H1 (cell line): Measurements from ENCODE around the gene ENTPD6. TPM values are rescaled to one million over a fixed set of nuclear protein-coding genes. Genes with fewer than 3 reads are reported as not detected.

Experiments used
- CTCF ChIA-PET: fragments of 300-600 bp; sonication (Branson Sonifier 250); formaldehyde crosslinking; loops from one replicate; lab custom pipeline; 2021; ENCODE audit not compliant: partially characterized antibody; lab: Charles Lee
- POLR2A ChIA-PET: fragments of 300-600 bp; sonication (Branson Sonifier 250); formaldehyde crosslinking; loops from one replicate; lab custom pipeline; 2021; ENCODE audit warnings: inconsistent platforms; ENCODE audit not compliant: partially characterized antibody; lab: Charles Lee
- DNase-seq, 2 experiments: peaks; one replicate each; pipeline versions ENCODE4 v3.0.0 to v3.0.0-alpha.2; 2010 to 2022; ENCODE audit warnings: low spot score in 2 of 2, low read depth in 1 of 2, mixed read lengths in 1 of 2
- FAIRE-seq: peaks from 2 replicates; lab custom pipeline; 2011; peaks lifted over from hg19 to GRCh38; lab: Jason Lieb, UNC
- H2AFZ ChIP-seq: 2 replicates; pipeline ENCODE4 v1.8.1; 2012; ENCODE audit warnings: low read length, inconsistent platforms
- H2AK5ac ChIP-seq: 2 replicates; pipeline ENCODE4 v1.6.1; 2013; ENCODE audit warnings: low read depth, low read length
- H2BK120ac ChIP-seq: replicated peaks from 2 replicates; pipeline ENCODE3; 2013; ENCODE audit warnings: low read depth, low read length, inconsistent platforms
- H2BK12ac ChIP-seq: 2 replicates; pipeline ENCODE4 v1.6.1; 2013; ENCODE audit warnings: low read depth, low read length
- H2BK15ac ChIP-seq: 2 replicates; pipeline ENCODE4 v1.6.1; 2013; ENCODE audit warnings: low read length
- H2BK20ac ChIP-seq: 2 replicates; pipeline ENCODE4 v1.6.1; 2013; ENCODE audit warnings: low read length
- H2BK5ac ChIP-seq: 2 replicates; pipeline ENCODE4 v1.6.1; 2013; ENCODE audit warnings: low read depth, low read length
- H3K14ac ChIP-seq: 2 replicates; pipeline ENCODE4 v1.6.1; 2013; ENCODE audit warnings: inconsistent platforms; ENCODE audit not compliant: insufficient read length
- H3K18ac ChIP-seq: 2 replicates; pipeline ENCODE4 v1.6.1; 2013; ENCODE audit warnings: low read length; ENCODE audit errors: extremely low read depth
- H3K23ac ChIP-seq: 2 replicates; pipeline ENCODE4 v1.6.1; 2013; ENCODE audit warnings: inconsistent platforms; ENCODE audit not compliant: insufficient read length
- H3K23me2 ChIP-seq: 2 replicates; pipeline ENCODE4 v1.6.1; 2013; ENCODE audit warnings: low read depth, low read length
- H3K27ac ChIP-seq: 2 replicates; pipeline ENCODE4 v1.6.1; 2011; ENCODE audit warnings: low read depth, low read length, inconsistent platforms
- H3K27me3 ChIP-seq, 4 experiments: replicated peaks in 1 of 4; 1 replicate in 1 of 4; 2 replicates in 3 of 4; pipeline versions ENCODE4 v1.6.1 to v1.8.1; 2011 to 2013; ENCODE audit warnings: low read length in 3 of 4, mild to moderate bottlenecking in 3 of 4, inconsistent platforms in 2 of 4, mixed read lengths in 2 of 4, moderate library complexity in 1 of 4; ENCODE audit not compliant: control insufficient read depth in 3 of 4, insufficient read depth in 3 of 4; ENCODE audit errors: extremely low read depth in 1 of 4
- H3K36me3 ChIP-seq, 4 experiments: 2 replicates each; pipeline versions ENCODE4 v1.6.1 to v1.8.1; 2011 to 2013; ENCODE audit warnings: mild to moderate bottlenecking in 4 of 4, low read length in 3 of 4, moderate library complexity in 2 of 4, control low read depth in 1 of 4, inconsistent platforms in 1 of 4; ENCODE audit not compliant: insufficient read depth in 4 of 4, control insufficient read depth in 2 of 4
- H3K4ac ChIP-seq: replicated peaks from 2 replicates; pipeline ENCODE3; 2013; ENCODE audit warnings: low read length, low read depth, mixed read lengths, inconsistent platforms; ENCODE audit not compliant: insufficient read length
- H3K4me1 ChIP-seq, 4 experiments: replicated peaks in 1 of 4; 1 replicate in 1 of 4; 2 replicates in 3 of 4; pipeline versions ENCODE4 v1.6.1 to v1.8.1; 2011 to 2013; ENCODE audit warnings: low read length in 3 of 4, inconsistent platforms in 2 of 4, mixed read lengths in 1 of 4; ENCODE audit not compliant: insufficient read depth in 4 of 4, control insufficient read depth in 3 of 4
- H3K4me2 ChIP-seq, 2 experiments: 2 replicates each; pipeline versions ENCODE4 v1.6.1 to v1.8.1; 2011 to 2013; ENCODE audit warnings: low read depth in 2 of 2, low read length in 2 of 2, control low read depth in 1 of 2, inconsistent platforms in 1 of 2, mild to moderate bottlenecking in 1 of 2; ENCODE audit not compliant: insufficient read depth in 1 of 2
- H3K4me3 ChIP-seq, 4 experiments: fragments of 200-600, 300-600 bp in 1 of 4; sonication (generic), shearing (Covaris generic), sonication (Bioruptor Twin) in 1 of 4; 2 replicates each; pipeline versions ENCODE4 v1.5.1 to v1.8.1; 2011 to 2016; ENCODE audit warnings: low read length in 4 of 4, low read depth in 3 of 4, control low read depth in 2 of 4, inconsistent platforms in 2 of 4, mild to moderate bottlenecking in 2 of 4, mixed read lengths in 1 of 4, moderate library complexity in 1 of 4; ENCODE audit not compliant: insufficient read depth in 2 of 4; ENCODE audit errors: extremely low read depth in 1 of 4
- H3K56ac ChIP-seq: replicated peaks from 2 replicates; pipeline ENCODE3; 2013; ENCODE audit warnings: low read depth, mild to moderate bottlenecking, mixed read lengths, low read length, inconsistent platforms; ENCODE audit not compliant: insufficient read length
- H3K79me1 ChIP-seq: 2 replicates; pipeline ENCODE4 v1.6.1; 2013; ENCODE audit warnings: low read depth, low read length, control low read depth
- H3K79me2 ChIP-seq, 2 experiments: 2 replicates each; pipeline versions ENCODE4 v1.6.1 to v1.8.1; 2012 to 2013; ENCODE audit warnings: low read length in 2 of 2, mild to moderate bottlenecking in 2 of 2, inconsistent platforms in 1 of 2; ENCODE audit not compliant: insufficient read depth in 2 of 2, control insufficient read depth in 1 of 2
- H3K9ac ChIP-seq, 4 experiments: replicated peaks in 1 of 4; 1 replicate in 1 of 4; 2 replicates in 3 of 4; pipeline versions ENCODE4 v1.6.1 to v1.8.1; 2011 to 2013; ENCODE audit warnings: low read depth in 3 of 4, low read length in 3 of 4, control low read depth in 2 of 4, mild to moderate bottlenecking in 2 of 4, moderate library complexity in 2 of 4, inconsistent platforms in 1 of 4; ENCODE audit errors: extremely low read depth in 1 of 4
- H3K9me3 ChIP-seq, 2 experiments: 2 replicates each; pipeline versions ENCODE4 v1.6.1 to v1.8.1; 2012 to 2013; ENCODE audit warnings: mild to moderate bottlenecking in 2 of 2, moderate library complexity in 2 of 2, control low read depth in 1 of 2, inconsistent platforms in 1 of 2, low read depth in 1 of 2, low read length in 1 of 2, mixed read lengths in 1 of 2; ENCODE audit not compliant: insufficient read depth in 2 of 2
- H4K20me1 ChIP-seq, 2 experiments: replicated peaks in 1 of 2; 2 replicates each; pipeline versions ENCODE3 to v1.8.1; 2011 to 2013; ENCODE audit warnings: inconsistent platforms in 2 of 2, low read length in 2 of 2, mild to moderate bottlenecking in 1 of 2; ENCODE audit not compliant: insufficient read depth in 2 of 2, control insufficient read depth in 1 of 2
- H4K5ac ChIP-seq: 2 replicates; pipeline ENCODE4 v1.6.1; 2013; ENCODE audit warnings: low read length, low read depth, mixed read lengths, inconsistent platforms; ENCODE audit not compliant: insufficient read length
- H4K8ac ChIP-seq: 2 replicates; pipeline ENCODE4 v1.8.0; 2013; ENCODE audit warnings: mild to moderate bottlenecking, moderate library complexity, low read length, inconsistent platforms; ENCODE audit not compliant: insufficient read depth; ENCODE audit errors: extremely low read depth
- H4K91ac ChIP-seq: replicated peaks from 2 replicates; pipeline ENCODE3; 2013; ENCODE audit warnings: low read length, mixed read lengths, inconsistent platforms; ENCODE audit not compliant: insufficient read length
- BRCA1 ChIP-seq: IDR thresholded peaks from 2 replicates; pipeline ENCODE4 v1.6.1; 2012; ENCODE audit warnings: low read depth, low read length, improper control_type of control experiment
- CEBPB ChIP-seq: IDR thresholded peaks from 2 replicates; pipeline ENCODE4 v1.6.1; 2012; ENCODE audit warnings: low read depth, low read length
- FOSL1 ChIP-seq: IDR thresholded peaks from 2 replicates; pipeline ENCODE4 v1.6.1; 2011; ENCODE audit warnings: mild to moderate bottlenecking, low read depth, low read length, moderate library complexity; ENCODE audit not compliant: insufficient read depth
- GABPA ChIP-seq: IDR thresholded peaks from 2 replicates; pipeline ENCODE4 v1.6.1; 2011; ENCODE audit warnings: mild to moderate bottlenecking, low read length, moderate library complexity, borderline replicate concordance; ENCODE audit not compliant: insufficient read depth
- RFX5 ChIP-seq: IDR thresholded peaks from 2 replicates; pipeline ENCODE4 v1.6.1; 2011; ENCODE audit warnings: low read depth, low read length, improper control_type of control experiment, borderline replicate concordance
- TBP ChIP-seq: IDR thresholded peaks from 2 replicates; pipeline ENCODE4 v1.6.1; 2011; ENCODE audit warnings: low read depth, low read length, improper control_type of control experiment
- WGBS, 2 experiments: shearing (Covaris generic) in 1 of 2; methylation state at CpG; one replicate each; pipeline versions ENCODE4 v1.1.6 to v1.1.7; 2013 to 2015; ENCODE audit warnings: low lambda C conversion rate in 2 of 2, mixed read lengths in 2 of 2, inconsistent platforms in 1 of 2, low coverage in 1 of 2, missing lambda C conversion rate in 1 of 2; ENCODE audit not compliant: insufficient replicate concordance in 2 of 2, insufficient coverage in 1 of 2, insufficient read length in 1 of 2; ENCODE audit errors: extremely low coverage in 1 of 2, missing lambda C conversion rate in 1 of 2; 5-methylcytosine and 5-hydroxymethylcytosine counted together
- polyA plus RNA-seq, 7 experiments: library from polyadenylated mRNA; depleted of rRNA in 3 of 7; stranded (reverse) in 5 of 7; unstranded in 2 of 7; fragments of >200 nt in 5 of 7; fragments of 200-250 nt in 2 of 7; gene quantifications; 1 replicate in 5 of 7; 2 replicates in 1 of 7; 4 replicates in 1 of 7; pipeline versions ENCODE4 v1.2.1 to v1.2.3, GENCODE V29; 2011 to 2013; ENCODE audit warnings: missing spikeins in 2 of 7, mixed read lengths in 2 of 7
- total RNA-seq: library from RNA; stranded (reverse); fragmentation: NEBNext Ultra II Directional; extraction: Animal tissue kit (Norgen Biotek cat#: 25700); gene quantifications from 2 replicates; pipeline ENCODE4 v1.2.1, GENCODE V29; 2021
- TF ChIP-seq, protein P1 (sequence below): IDR thresholded peaks from 2 replicates; pipeline ENCODE4 v1.6.1; 2011; ENCODE audit warnings: low read depth, mild to moderate bottlenecking, low read length; ENCODE audit not compliant: insufficient read depth
- TF ChIP-seq, protein P2 (sequence below): IDR thresholded peaks from 2 replicates; pipeline ENCODE4 v1.6.1; 2012; ENCODE audit warnings: low read length, inconsistent platforms
- TF ChIP-seq, protein P3 (sequence below): IDR thresholded peaks from 2 replicates; pipeline ENCODE4 v1.6.1; 2012; ENCODE audit warnings: inconsistent platforms

Gene ENTPD6
- total and polyA plus RNA-seq, 2 of the 8 experiments (the other 6 are each of a cell fraction or from before 2014, with no cell fraction given), result 47.8 to 57.3 TPM

DNA sequence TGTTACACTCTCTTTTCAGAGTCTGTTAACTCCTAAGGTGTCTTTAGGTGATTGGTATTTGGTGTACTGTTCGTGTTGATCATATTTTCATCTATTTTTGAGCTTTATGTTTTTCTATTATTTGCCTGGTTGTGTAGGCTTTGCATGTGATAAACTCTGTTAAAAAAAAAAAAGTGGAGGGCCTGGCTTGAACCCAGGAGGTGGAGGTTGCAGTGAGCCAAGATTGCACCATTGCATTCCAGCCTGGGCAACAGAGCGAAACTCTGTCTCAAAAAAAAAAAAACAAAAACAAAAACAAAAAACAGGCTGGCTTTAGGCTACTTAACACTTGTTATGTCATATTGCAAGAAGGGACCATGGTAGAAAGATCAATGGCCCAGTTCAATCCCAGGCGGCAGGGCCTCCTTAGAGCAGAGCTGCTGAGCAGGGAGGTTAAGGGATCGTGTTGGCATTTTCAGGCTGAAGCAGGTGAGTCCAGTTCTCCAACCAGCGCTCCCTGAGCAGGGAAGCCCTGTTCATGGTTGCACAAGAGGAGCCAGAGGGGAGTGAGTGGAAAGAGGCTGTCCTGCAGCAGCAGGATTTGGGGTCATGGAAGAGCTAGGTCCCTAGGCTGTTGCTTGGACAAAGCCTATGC is 60.8 kb downstream of the ENTPD6 start:
- Histone ChIP-seq H4K8ac (no peak overlapping the region), H3K4ac (no peak overlapping the region), H4K20me1 (peaks cover 0 to 8% of the 10 kb centered on the region in 2 experiments), H3K4me2 (no peak overlapping the region), H2BK12ac (0 out of 2 replicates have a peak overlapping the region, but pooled peaks have one; percentile 27), H3K36me3 (peaks cover 2 to 17% (median 9%) of the 10 kb centered on the region in 4 experiments; a peak in 3 of 8 replicates), H2BK20ac (no peak overlapping the region), H3K14ac (no peak overlapping the region), H2BK15ac (no peak overlapping the region), H2BK5ac (no peak overlapping the region), H2AK5ac (no peak overlapping the region), H3K18ac (no peak overlapping the region), H2BK120ac (no peak overlapping the region), H3K9ac (no peak overlapping the region), H3K27me3 (no peaks in the 10 kb centered on the region), H3K4me1 (no peaks in the 10 kb centered on the region), H3K4me3 (no peak overlapping the region), H3K9me3 (peaks cover 0 to 6% of the 10 kb centered on the region in 2 experiments; a peak in 1 of 4 replicates), H4K5ac (no peak overlapping the region), H3K79me1 (peaks cover 13% of the 10 kb centered on the region), H3K23ac (no peak overlapping the region), H3K79me2 (peaks cover 8 to 33% of the 10 kb centered on the region in 2 experiments), H3K27ac (no peak overlapping the region), H3K56ac (no peak overlapping the region), H3K23me2 (no peaks in the 10 kb centered on the region), H2AFZ (no peak overlapping the region), H4K91ac (no peak overlapping the region)
- ChIA-PET POLR2A (interaction anchor here (1.4 to 1.7 kb wide), 3 partner anchors 9 to 20 kb away, joined by 3 read pairs; partner anchors contain the start of gene PYGB), CTCF (interaction anchor here (0.7 to 3.0 kb wide), 5 partner anchors 9 to 301 kb away, joined by 3 to 17 read pairs (median 4); partner anchors contain the start of gene PYGB)
- FAIRE-seq (no peak), DNase-seq (no peak)
- WGBS, 2 experiments, result 93% methylated on average over 5 of the region's 5 CpGs; no CpG with 5 or more reads in 1 of the 2 experiments
- no peak for TF ChIP-seq RFX5
- TF ChIP-seq BRCA1, result no peak
- TF ChIP-seq, protein P1, sequence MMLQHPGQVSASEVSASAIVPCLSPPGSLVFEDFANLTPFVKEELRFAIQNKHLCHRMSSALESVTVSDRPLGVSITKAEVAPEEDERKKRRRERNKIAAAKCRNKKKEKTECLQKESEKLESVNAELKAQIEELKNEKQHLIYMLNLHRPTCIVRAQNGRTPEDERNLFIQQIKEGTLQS, result no peak
- TF ChIP-seq CEBPB, result no peak
- TF ChIP-seq, protein P2, sequence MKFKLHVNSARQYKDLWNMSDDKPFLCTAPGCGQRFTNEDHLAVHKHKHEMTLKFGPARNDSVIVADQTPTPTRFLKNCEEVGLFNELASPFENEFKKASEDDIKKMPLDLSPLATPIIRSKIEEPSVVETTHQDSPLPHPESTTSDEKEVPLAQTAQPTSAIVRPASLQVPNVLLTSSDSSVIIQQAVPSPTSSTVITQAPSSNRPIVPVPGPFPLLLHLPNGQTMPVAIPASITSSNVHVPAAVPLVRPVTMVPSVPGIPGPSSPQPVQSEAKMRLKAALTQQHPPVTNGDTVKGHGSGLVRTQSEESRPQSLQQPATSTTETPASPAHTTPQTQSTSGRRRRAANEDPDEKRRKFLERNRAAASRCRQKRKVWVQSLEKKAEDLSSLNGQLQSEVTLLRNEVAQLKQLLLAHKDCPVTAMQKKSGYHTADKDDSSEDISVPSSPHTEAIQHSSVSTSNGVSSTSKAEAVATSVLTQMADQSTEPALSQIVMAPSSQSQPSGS, result no peak
- TF ChIP-seq FOSL1, result no peak
- TF ChIP-seq, protein P3, sequence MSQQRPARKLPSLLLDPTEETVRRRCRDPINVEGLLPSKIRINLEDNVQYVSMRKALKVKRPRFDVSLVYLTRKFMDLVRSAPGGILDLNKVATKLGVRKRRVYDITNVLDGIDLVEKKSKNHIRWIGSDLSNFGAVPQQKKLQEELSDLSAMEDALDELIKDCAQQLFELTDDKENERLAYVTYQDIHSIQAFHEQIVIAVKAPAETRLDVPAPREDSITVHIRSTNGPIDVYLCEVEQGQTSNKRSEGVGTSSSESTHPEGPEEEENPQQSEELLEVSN, result no peak
- TF ChIP-seq GABPA, result no peak
- no peak for TF ChIP-seq TBP
